ENCODE data around the gene TAB2. TPM values are rescaled to one million over a fixed set of nuclear protein-coding genes. Genes with fewer than 3 reads are reported as not detected.

The TAB2 gene
- total RNA-seq, 4 donors from 2014 or later, result 80.2 to 98.8 (median 91.2) TPM

- peak overlapping the region; percentile 71 to 81 (median 78) for H3K27ac ChIP-seq (replicated peaks in 1 of 4)
- H3K9me3 ChIP-seq, result no peaks in the 10 kb centered on the region
- H3K4me1 ChIP-seq, result peaks cover 52 to 81% (median 64%) of the 10 kb centered on the region in 4 donors
- peaks cover 0 to 12% (median 3%) of the 10 kb centered on the region in 4 donors for H3K27me3 ChIP-seq
- intact Hi-C loops (cut with DNase I), result loop anchor here (5.0 kb wide), 1 partner anchor 64 kb away; no protein-coding TSS in a partner anchor
- TF ChIP-seq POLR2A (IDR thresholded peaks at IDR 0.05; ENCODE audit: low read depth) (no peak), EP300 (IDR thresholded peaks at IDR 0.05) (no peak), CTCF (IDR thresholded peaks at IDR 0.05) (no peak), POLR2AphosphoS5 (IDR thresholded peaks at IDR 0.05) (no peak)
- H3K4me3 ChIP-seq, result peak overlapping the region in 2 of 4 donors; percentile 21 to 22
- no peak for DNase-seq (ENCODE audit: extremely low spot score)
- WGBS, result 66% methylated on average over 6 of the region's 6 CpGs
- no peaks in the 10 kb centered on the region for H3K36me3 ChIP-seq
These were observed 136.3 kb downstream of the TAB2 start for GRCh38 chr6:149453597-149454345.

- WGBS, result 0% methylated on average over 1 of the region's 15 CpGs
- intact Hi-C loops (cut with DNase I), result loop anchor here (5.0 kb wide), 1 partner anchor 63 kb away; no protein-coding TSS in a partner anchor
These were observed 136.9 kb downstream of the TAB2 start for GRCh38 chr6:149454346-149454848.

GRCh38 chr6:149455031-149455732, 137.7 kb downstream of the TAB2 start:
- Histone ChIP-seq H3K9me3 (no peaks in the 10 kb centered on the region), H3K4me3 (no peak overlapping the region), H3K27ac (replicated peaks in 1 of 4) (peak overlapping the region; percentile 71 to 81 (median 78)), H3K27me3 (peaks cover 0 to 12% (median 3%) of the 10 kb centered on the region in 4 donors), H3K4me1 (peaks cover 50 to 80% (median 62%) of the 10 kb centered on the region in 4 donors), H3K36me3 (no peaks in the 10 kb centered on the region)
- intact Hi-C loops (cut with DNase I), result no loop called here
- no peak for TF ChIP-seq POLR2A (IDR thresholded peaks at IDR 0.05; ENCODE audit: low read depth)
- no peak for TF ChIP-seq EP300 (IDR thresholded peaks at IDR 0.05)
- no peak for TF ChIP-seq POLR2AphosphoS5 (IDR thresholded peaks at IDR 0.05)
- no peak for TF ChIP-seq CTCF (IDR thresholded peaks at IDR 0.05)
- DNase-seq (ENCODE audit: extremely low spot score), result no peak
- 36% methylated on average over 8 of the region's 11 CpGs for WGBS

More at GRCh38 chr6:149454346-149454848, 136.9 kb downstream of the TAB2 start:
- Histone ChIP-seq H3K36me3 (no peaks in the 10 kb centered on the region), H3K4me3 (peak overlapping the region in 3 of 4 donors; percentile 12 to 22 (median 21)), H3K4me1 (peaks cover 52 to 81% (median 64%) of the 10 kb centered on the region in 4 donors), H3K27me3 (peaks cover 0 to 12% (median 3%) of the 10 kb centered on the region in 4 donors), H3K9me3 (no peaks in the 10 kb centered on the region), H3K27ac (replicated peaks in 1 of 4) (peak overlapping the region; percentile 71 to 81 (median 78))
- TF ChIP-seq EP300 (IDR thresholded peaks at IDR 0.05) (no peak), POLR2A (IDR thresholded peaks at IDR 0.05; ENCODE audit: low read depth) (no peak), CTCF (IDR thresholded peaks at IDR 0.05) (no peak), POLR2AphosphoS5 (IDR thresholded peaks at IDR 0.05) (peak; percentile 76 to 86)
- no peak for DNase-seq (ENCODE audit: extremely low spot score)

- intact Hi-C loops (cut with DNase I), result no loop called here
- TF ChIP-seq EP300 (IDR thresholded peaks at IDR 0.05) (no peak), POLR2AphosphoS5 (IDR thresholded peaks at IDR 0.05) (no peak), CTCF (IDR thresholded peaks at IDR 0.05) (no peak), POLR2A (IDR thresholded peaks at IDR 0.05; ENCODE audit: low read depth) (no peak)
- Histone ChIP-seq H3K27ac (replicated peaks in 1 of 4) (peak overlapping the region in 2 of 4 donors; percentile 2 to 41), H3K27me3 (peaks cover 0 to 2% (median 0%) of the 10 kb centered on the region in 4 donors), H3K4me1 (peaks cover 45 to 67% (median 50%) of the 10 kb centered on the region in 4 donors), H3K4me3 (no peak overlapping the region), H3K9me3 (no peaks in the 10 kb centered on the region), H3K36me3 (no peaks in the 10 kb centered on the region)
- WGBS, result 85% methylated on average over 30 of the region's 49 CpGs
- no peak for DNase-seq (ENCODE audit: extremely low spot score)
These were observed 139.0 kb downstream of the TAB2 start for GRCh38 chr6:149456311-149457021.

All from esophagus muscularis mucosa (tissue), 4 donors.